ENCODE measurements around the gene DYRK3. TPM values are rescaled to one million over a fixed set of nuclear protein-coding genes. Genes with fewer than 3 reads are reported as not detected.

DYRK3 gene
- total and polyA plus RNA-seq, 10 donors, result 0.65 to 6.6 (median 2.8) TPM

DNA sequence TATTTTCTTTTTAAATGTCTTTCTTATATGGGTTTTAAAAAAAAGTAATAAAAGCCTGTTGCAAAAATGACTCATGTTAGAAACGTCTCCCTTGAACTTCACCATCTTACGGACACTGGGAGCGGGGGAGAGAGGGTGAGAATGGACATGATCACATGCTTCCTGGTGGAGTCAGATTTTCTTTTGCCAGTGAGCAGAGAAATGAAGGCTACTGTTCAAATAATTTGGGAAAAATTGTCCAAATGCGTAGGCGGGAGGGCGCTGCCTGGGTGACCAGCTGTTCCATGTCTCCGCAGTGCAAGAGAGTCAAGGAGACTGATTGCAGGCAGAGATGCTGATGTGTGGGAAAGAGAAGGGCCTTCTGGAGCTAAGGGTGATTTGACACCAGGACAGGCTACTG, 46.1 kb upstream of the DYRK3 start:
- 70 to 91% (median 85%) methylated on average over 7 of the region's 7 CpGs for WGBS, 5 donors
- intact Hi-C loops (cut with DNase I; ENCODE audit: low total_unique reads), result no loop called here
- H3K27ac ChIP-seq, result peak overlapping the region in 7 of 8 donors; percentile 27 to 73 (median 66)

DNA sequence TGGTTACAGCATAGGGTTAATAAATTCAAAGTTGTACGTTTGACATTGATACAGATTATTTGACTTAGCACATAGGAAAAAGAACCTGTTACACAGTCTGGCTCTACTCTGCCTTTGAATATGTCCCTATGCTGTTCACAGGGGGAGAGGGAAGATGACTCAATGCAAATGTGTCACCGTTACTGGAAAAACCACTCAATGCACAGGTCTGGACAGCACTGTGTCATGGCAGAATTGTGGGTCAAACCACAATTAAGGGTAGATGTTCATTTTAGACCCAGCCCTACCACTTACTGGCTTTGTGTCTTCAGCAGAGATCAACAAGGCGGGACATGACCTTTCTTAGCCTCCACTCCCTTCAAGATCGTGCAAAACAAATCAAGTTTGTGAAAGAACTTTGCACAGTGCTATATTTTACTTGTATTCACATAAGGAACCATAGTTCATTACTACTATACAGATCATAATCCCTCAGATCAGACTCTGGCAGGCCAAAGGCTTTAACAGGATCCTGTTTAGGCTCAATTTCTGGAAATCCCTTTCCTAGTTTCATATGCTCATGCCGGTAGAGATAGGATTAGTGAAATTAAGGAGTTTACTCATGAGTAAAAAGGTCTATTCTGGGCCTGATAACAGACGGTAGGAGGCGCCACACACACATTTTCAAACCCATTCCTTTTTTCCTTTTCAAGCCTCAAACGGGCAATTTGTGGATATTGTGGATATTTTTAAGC, 45.1 kb upstream of the DYRK3 start:
- Histone ChIP-seq H3K4me1 (peaks cover 11 to 76% (median 45%) of the 10 kb centered on the region in 6 donors), H3K27me3 (replicated peaks in 1 of 7) (no peaks in the 10 kb centered on the region), H3K36me3 (peaks cover 3 to 100% (median 76%) of the 10 kb centered on the region in 6 donors), H3K4me3 (no peak overlapping the region), H3K27ac (peak overlapping the region; percentile 35 to 73 (median 62)), H3K9me3 (no peaks in the 10 kb centered on the region)
- DNase-seq, result no peak
- intact Hi-C loops (cut with DNase I; ENCODE audit: low total_unique reads), result no loop called here
- WGBS, 5 donors, result 47 to 61% (median 58%) methylated on average over 8 of the region's 8 CpGs
- peak in 1 of 3 donors; percentile 73 for TF ChIP-seq POLR2AphosphoS5 (IDR thresholded peaks at IDR 0.05)
- no peak for TF ChIP-seq POLR2A (IDR thresholded peaks at IDR 0.05)
- TF ChIP-seq, protein P1, sequence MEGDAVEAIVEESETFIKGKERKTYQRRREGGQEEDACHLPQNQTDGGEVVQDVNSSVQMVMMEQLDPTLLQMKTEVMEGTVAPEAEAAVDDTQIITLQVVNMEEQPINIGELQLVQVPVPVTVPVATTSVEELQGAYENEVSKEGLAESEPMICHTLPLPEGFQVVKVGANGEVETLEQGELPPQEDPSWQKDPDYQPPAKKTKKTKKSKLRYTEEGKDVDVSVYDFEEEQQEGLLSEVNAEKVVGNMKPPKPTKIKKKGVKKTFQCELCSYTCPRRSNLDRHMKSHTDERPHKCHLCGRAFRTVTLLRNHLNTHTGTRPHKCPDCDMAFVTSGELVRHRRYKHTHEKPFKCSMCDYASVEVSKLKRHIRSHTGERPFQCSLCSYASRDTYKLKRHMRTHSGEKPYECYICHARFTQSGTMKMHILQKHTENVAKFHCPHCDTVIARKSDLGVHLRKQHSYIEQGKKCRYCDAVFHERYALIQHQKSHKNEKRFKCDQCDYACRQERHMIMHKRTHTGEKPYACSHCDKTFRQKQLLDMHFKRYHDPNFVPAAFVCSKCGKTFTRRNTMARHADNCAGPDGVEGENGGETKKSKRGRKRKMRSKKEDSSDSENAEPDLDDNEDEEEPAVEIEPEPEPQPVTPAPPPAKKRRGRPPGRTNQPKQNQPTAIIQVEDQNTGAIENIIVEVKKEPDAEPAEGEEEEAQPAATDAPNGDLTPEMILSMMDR (IDR thresholded peaks at IDR 0.05 in 8 of 11, conservative IDR thresholded peaks at IDR 0.05 in 3 of 11), result peak in 4 of 11 experiments; percentile 20 to 25 (median 20)

More for the DNA sequence above, 46.1 kb upstream of the DYRK3 start:
- no peak overlapping the region for H3K4me3 ChIP-seq
- DNase-seq, result no peak
- peaks cover 12 to 86% (median 54%) of the 10 kb centered on the region in 6 donors for H3K4me1 ChIP-seq
- H3K36me3 ChIP-seq, result peaks cover 7 to 100% (median 81%) of the 10 kb centered on the region in 6 donors
- H3K9me3 ChIP-seq, result no peaks in the 10 kb centered on the region
- TF ChIP-seq POLR2AphosphoS5 (IDR thresholded peaks at IDR 0.05) (peak in 2 of 3 donors; percentile 60 to 83), POLR2A (IDR thresholded peaks at IDR 0.05) (no peak)
- H3K27me3 ChIP-seq (replicated peaks in 1 of 7), result no peaks in the 10 kb centered on the region

DNA sequence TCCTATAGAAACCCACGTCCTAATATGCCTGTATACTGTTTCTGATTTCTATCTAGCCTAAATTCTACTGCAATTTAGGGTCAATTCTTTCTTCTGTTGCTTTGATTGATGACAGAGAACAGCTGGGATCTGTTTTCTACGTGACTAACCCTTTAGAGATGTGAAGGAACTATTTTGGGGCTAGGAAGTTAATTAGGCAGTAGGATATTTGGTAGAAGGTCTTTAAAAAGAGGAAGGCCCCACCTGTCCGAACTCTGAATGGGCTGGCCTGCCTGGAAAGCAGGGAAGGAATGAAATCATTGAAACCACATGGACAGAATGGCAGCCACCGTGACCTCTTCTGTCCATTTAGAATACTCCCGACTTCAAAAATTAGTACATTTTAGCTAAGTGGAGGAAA, 44.1 kb upstream of the DYRK3 start:
- no peaks in the 10 kb centered on the region for H3K9me3 ChIP-seq
- no peak overlapping the region for H3K4me3 ChIP-seq
- peak overlapping the region in 7 of 8 donors; percentile 35 to 73 (median 66) for H3K27ac ChIP-seq
- H3K27me3 ChIP-seq (replicated peaks in 1 of 7), result no peaks in the 10 kb centered on the region
- 74 to 87% (median 83%) methylated on average over 5 of the region's 5 CpGs for WGBS, 5 donors
- intact Hi-C loops (cut with DNase I; ENCODE audit: low total_unique reads), result no loop called here
- no peak for DNase-seq
- H3K36me3 ChIP-seq, result peaks cover 0 to 100% (median 76%) of the 10 kb centered on the region in 6 donors
- peaks cover 11 to 65% (median 38%) of the 10 kb centered on the region in 6 donors for H3K4me1 ChIP-seq
- no peak for TF ChIP-seq POLR2A (IDR thresholded peaks at IDR 0.05)
- TF ChIP-seq, protein P1 (IDR thresholded peaks at IDR 0.05 in 8 of 11, conservative IDR thresholded peaks at IDR 0.05 in 3 of 11), result no peak

GRCh38 chr1:206591696-206592095, 43.6 kb upstream of the DYRK3 start:
- intact Hi-C loops (cut with DNase I; ENCODE audit: low total_unique reads), result no loop called here
- TF ChIP-seq POLR2A (IDR thresholded peaks at IDR 0.05) (no peak), POLR2AphosphoS5 (IDR thresholded peaks at IDR 0.05) (no peak)
- TF ChIP-seq, protein P1 (IDR thresholded peaks at IDR 0.05 in 8 of 11, conservative IDR thresholded peaks at IDR 0.05 in 3 of 11), result no peak
- no peak for DNase-seq
- Histone ChIP-seq H3K4me3 (no peak overlapping the region), H3K4me1 (peaks cover 11 to 61% (median 35%) of the 10 kb centered on the region in 6 donors), H3K36me3 (peaks cover 0 to 100% (median 76%) of the 10 kb centered on the region in 6 donors), H3K27me3 (replicated peaks in 1 of 7) (no peaks in the 10 kb centered on the region), H3K9me3 (no peaks in the 10 kb centered on the region), H3K27ac (peak overlapping the region in 7 of 8 donors; percentile 35 to 73 (median 66))
- 80 to 89% (median 87%) methylated on average over 9 of the region's 9 CpGs for WGBS, 5 donors
